Progenitor cell of endocrine pancreas (in vitro differentiated cells): ENCODE results near the gene ALKBH6. TPM values are rescaled to one million over a fixed set of nuclear protein-coding genes. Genes with fewer than 3 reads are reported as not detected.
"Not testable (repeated sequence)": the region's sequence is repeated elsewhere in the genome, so short reads cannot be mapped to it uniquely, and the experiment has no call there.

Experiments used
- DNase-seq: peaks from one replicate; pipeline ENCODE4 v3.0.0; 2021; ENCODE audit warnings: low spot score; ENCODE audit not compliant: unreplicated experiment
- H3K27ac Mint-ChIP-seq: 2 replicates; pipeline ENCODE4 v1.8.0; 2021; ENCODE audit warnings: mild to moderate bottlenecking, moderate library complexity, mixed read lengths
- H3K27me3 Mint-ChIP-seq: 2 replicates; pipeline ENCODE4 v1.8.0; 2021; ENCODE audit warnings: mixed read lengths
- H3K36me3 Mint-ChIP-seq: 2 replicates; pipeline ENCODE4 v1.8.0; 2022; ENCODE audit warnings: mixed read lengths; ENCODE audit not compliant: insufficient read depth
- H3K4me1 Mint-ChIP-seq: 2 replicates; pipeline ENCODE4 v1.8.0; 2021; ENCODE audit warnings: low read depth, mixed read lengths
- H3K4me3 Mint-ChIP-seq: 2 replicates; pipeline ENCODE4 v1.8.0; 2021; ENCODE audit warnings: low read depth, mild to moderate bottlenecking, moderate library complexity, mixed read lengths
- H3K9me3 Mint-ChIP-seq: 2 replicates; pipeline ENCODE4 v1.8.0; 2021; ENCODE audit warnings: low read depth, mixed read lengths
- CTCF ChIP-seq: fragments of 200-600 bp; sonication (generic); IDR thresholded peaks from one replicate; pipeline ENCODE4 v1.5.0; 2021; ENCODE audit warnings: antibody characterized with exemption, mild to moderate bottlenecking; ENCODE audit not compliant: unreplicated experiment
- total RNA-seq: library from RNA; stranded (reverse); gene quantifications from 2 replicates; pipeline ENCODE4 v1.2.1, GENCODE V29; 2021

ALKBH6 gene
- total RNA-seq, 1 donor from 2014 or later, result 36.8 TPM

DNA sequence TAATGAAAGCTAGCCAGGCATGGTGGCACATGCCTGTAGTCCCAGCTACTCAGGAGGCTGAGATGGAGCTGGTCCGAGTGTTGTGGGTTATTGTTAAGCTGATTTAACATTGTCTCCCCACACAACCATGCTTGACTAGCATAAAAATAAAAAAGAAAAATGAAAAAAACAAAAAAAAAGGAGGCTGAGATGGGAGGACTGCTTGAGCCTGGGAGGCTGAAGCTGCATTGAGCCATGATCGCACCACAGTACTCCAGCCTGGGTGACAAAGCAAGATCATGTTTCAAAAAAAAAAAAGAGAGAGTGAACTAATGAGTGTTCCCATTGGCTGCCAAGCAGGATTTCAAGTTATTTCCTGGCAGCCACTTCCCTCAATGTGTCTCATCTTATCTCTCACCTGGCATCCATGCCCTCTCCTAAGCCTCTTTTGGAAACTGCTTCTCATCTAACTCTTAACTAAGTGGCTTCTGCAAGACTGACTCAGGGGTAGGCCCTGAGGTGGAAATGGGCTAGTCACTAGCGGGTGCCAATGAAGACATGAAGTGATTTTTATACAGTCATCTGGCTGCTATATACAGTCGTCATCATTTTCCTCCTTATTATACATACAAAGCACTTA is 35.2 kb upstream of the ALKBH6 start:
- no peak for TF ChIP-seq CTCF
- Mint-ChIP-seq H3K9me3 (no peaks in the 10 kb centered on the region), H3K4me1 (peaks cover 9% of the 10 kb centered on the region), H3K4me3 (no peak overlapping the region), H3K36me3 (no peaks in the 10 kb centered on the region), H3K27me3 (no peaks in the 10 kb centered on the region), H3K27ac (no peak overlapping the region)
- DNase-seq, result no peak

DNA sequence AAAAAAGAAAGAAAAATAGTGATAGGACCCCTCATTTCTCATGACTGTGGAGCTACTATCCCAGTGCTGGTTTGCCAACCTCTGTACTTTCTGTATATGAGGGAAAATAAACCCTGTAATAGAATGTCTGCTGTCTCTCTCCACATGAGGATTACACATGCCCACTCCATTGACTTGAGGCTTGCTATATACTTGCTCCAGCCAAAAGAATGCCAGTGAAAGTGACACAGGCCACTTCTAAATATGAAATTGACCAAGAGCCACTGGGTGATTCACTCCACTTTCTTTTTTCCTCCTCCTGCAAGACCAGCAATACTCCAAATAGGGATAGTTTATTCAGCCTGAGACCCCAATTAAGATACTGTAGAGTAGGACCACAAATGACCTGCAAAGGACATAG is 33.8 kb upstream of the ALKBH6 start:
- Mint-ChIP-seq H3K36me3 (no peaks in the 10 kb centered on the region), H3K27ac (no peak overlapping the region), H3K27me3 (no peaks in the 10 kb centered on the region), H3K4me1 (peaks cover 3% of the 10 kb centered on the region), H3K9me3 (no peaks in the 10 kb centered on the region), H3K4me3 (no peak overlapping the region)
- no peak for TF ChIP-seq CTCF
- DNase-seq, result no peak

- Mint-ChIP-seq H3K27ac (no peak overlapping the region), H3K27me3 (no peaks in the 10 kb centered on the region), H3K4me1 (peaks cover 3% of the 10 kb centered on the region), H3K9me3 (no peaks in the 10 kb centered on the region), H3K4me3 (no peak overlapping the region), H3K36me3 (no peaks in the 10 kb centered on the region)
- no peak for DNase-seq
- TF ChIP-seq CTCF, result no peak
These were observed 32.5 kb upstream of the ALKBH6 start for GRCh38 chr19:36046443-36047050.

DNA sequence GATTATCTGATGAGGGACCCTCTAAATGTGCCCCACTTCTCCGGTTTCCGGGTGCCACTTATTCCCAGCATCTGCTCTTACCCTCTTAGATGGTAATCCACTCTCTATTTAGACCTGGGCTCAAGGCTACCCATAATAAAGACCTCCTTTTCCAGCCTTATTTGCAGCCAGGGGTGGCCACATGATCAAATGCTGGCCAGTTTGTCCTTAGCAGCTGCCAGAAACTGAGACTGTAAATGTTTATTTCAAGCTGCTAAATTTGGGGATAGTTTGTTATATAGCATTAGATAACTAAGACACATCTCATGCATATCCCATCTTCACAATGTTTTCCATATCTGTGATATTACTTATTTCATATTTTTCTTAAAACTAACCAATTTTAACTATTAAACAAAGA is 29.9 kb upstream of the ALKBH6 start:
- Mint-ChIP-seq H3K27me3 (no peaks in the 10 kb centered on the region), H3K4me1 (peaks cover 2% of the 10 kb centered on the region), H3K4me3 (no peak overlapping the region), H3K36me3 (no peaks in the 10 kb centered on the region), H3K27ac (no peak overlapping the region), H3K9me3 (no peaks in the 10 kb centered on the region)
- DNase-seq, result no peak
- TF ChIP-seq CTCF, result no peak

- peak overlapping the region; percentile 67 for H3K27ac Mint-ChIP-seq
- H3K4me3 Mint-ChIP-seq, result no peak overlapping the region
- no peak for DNase-seq
- H3K4me1 Mint-ChIP-seq, result peaks cover 2% of the 10 kb centered on the region
- no peak for TF ChIP-seq CTCF
- no peaks in the 10 kb centered on the region for H3K9me3 Mint-ChIP-seq
- no peaks in the 10 kb centered on the region for H3K27me3 Mint-ChIP-seq
- no peaks in the 10 kb centered on the region for H3K36me3 Mint-ChIP-seq
These were observed 27.8 kb upstream of the ALKBH6 start for GRCh38 chr19:36041831-36042230.

- DNase-seq, H3K4me3 Mint-ChIP-seq, H3K4me1 Mint-ChIP-seq, H3K27me3 Mint-ChIP-seq, H3K36me3 Mint-ChIP-seq, H3K9me3 Mint-ChIP-seq: not testable (repeated sequence)
- peak overlapping the region; percentile 80 for H3K27ac Mint-ChIP-seq
These were observed 27.1 kb upstream of the ALKBH6 start for GRCh38 chr19:36041092-36041491.
